Gastrocnemius medialis (tissue), 4 donors: ENCODE measurements around the gene SAMHD1.

Experiments
- POLR2A ChIP-seq, 2 donors: fragments of 450-650 bp; IDR thresholded peaks; one replicate each; pipeline ENCODE4 v1.6.1; 2017; ENCODE audit warnings: antibody characterized with exemption in 2 of 2, mild to moderate bottlenecking in 2 of 2, moderate library complexity in 2 of 2
- TF ChIP-seq, protein P1 (sequence below), 5 experiments: fragments of 450-650 bp in 3 of 5; fragments of 200-600 bp in 2 of 5; sonication (generic) in 2 of 5; IDR thresholded peaks in 4 of 5; conservative IDR thresholded peaks in 1 of 5; 1 replicate in 4 of 5; 2 replicates in 1 of 5; pipeline ENCODE4 v1.5.1; 2016 to 2019; ENCODE audit warnings: antibody characterized with exemption in 5 of 5, mild to moderate bottlenecking in 3 of 5, moderate library complexity in 3 of 5

- TF ChIP-seq, protein P1, sequence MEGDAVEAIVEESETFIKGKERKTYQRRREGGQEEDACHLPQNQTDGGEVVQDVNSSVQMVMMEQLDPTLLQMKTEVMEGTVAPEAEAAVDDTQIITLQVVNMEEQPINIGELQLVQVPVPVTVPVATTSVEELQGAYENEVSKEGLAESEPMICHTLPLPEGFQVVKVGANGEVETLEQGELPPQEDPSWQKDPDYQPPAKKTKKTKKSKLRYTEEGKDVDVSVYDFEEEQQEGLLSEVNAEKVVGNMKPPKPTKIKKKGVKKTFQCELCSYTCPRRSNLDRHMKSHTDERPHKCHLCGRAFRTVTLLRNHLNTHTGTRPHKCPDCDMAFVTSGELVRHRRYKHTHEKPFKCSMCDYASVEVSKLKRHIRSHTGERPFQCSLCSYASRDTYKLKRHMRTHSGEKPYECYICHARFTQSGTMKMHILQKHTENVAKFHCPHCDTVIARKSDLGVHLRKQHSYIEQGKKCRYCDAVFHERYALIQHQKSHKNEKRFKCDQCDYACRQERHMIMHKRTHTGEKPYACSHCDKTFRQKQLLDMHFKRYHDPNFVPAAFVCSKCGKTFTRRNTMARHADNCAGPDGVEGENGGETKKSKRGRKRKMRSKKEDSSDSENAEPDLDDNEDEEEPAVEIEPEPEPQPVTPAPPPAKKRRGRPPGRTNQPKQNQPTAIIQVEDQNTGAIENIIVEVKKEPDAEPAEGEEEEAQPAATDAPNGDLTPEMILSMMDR (IDR thresholded peaks at IDR 0.05 in 4 of 5, conservative IDR thresholded peaks at IDR 0.05 in 1 of 5): no peak
- TF ChIP-seq POLR2A (IDR thresholded peaks at IDR 0.05): no peak
Observed at GRCh38 chr20:36859700-36860330, 91.7 kb downstream of the SAMHD1 start.
